AG04450 (cell line): ENCODE results near the gene CLEC10A. TPM values are rescaled to one million over a fixed set of nuclear protein-coding genes. Genes with fewer than 3 reads are reported as not detected.

ENCODE experiments used
- CTCF ChIA-PET: fragments of 300-600, 350-600 bp; formaldehyde crosslinking; extraction: SDS; loops from one replicate; lab custom pipeline; 2022; ENCODE audit warnings: antibody characterized with exemption, inconsistent platforms; lab: Charles Lee
- POLR2A ChIA-PET: fragments of 350-600 bp; formaldehyde crosslinking; extraction: SDS; loops from one replicate; lab custom pipeline; 2021; ENCODE audit warnings: antibody characterized with exemption, inconsistent platforms; lab: Yijun Ruan, JAX
- DNase-seq: peaks from one replicate; pipeline ENCODE4 v3.0.0-alpha.2; 2011; ENCODE audit warnings: low read depth, low spot score
- H3K27ac ChIP-seq: one replicate; pipeline ENCODE4 v1.5.1; 2012; ENCODE audit warnings: low read depth, low read length, control low read depth
- H3K27me3 ChIP-seq: one replicate; pipeline ENCODE4 v1.6.0; 2012; ENCODE audit warnings: low read length; ENCODE audit not compliant: control insufficient read depth, insufficient read depth
- H3K4me3 ChIP-seq: 2 replicates; pipeline ENCODE4 v1.5.1; 2011; ENCODE audit warnings: mild to moderate bottlenecking, low read depth, low read length, control low read depth
- H3K9me3 ChIP-seq: 2 replicates; pipeline ENCODE4 v1.5.1; 2012; ENCODE audit warnings: low read length; ENCODE audit not compliant: control insufficient read depth, insufficient read depth
- CTCF ChIP-seq: IDR thresholded peaks from 2 replicates; pipeline ENCODE4 v1.5.1; 2011; ENCODE audit warnings: low read depth, low read length, control low read depth, inconsistent platforms
- polyA plus RNA-seq: library from polyadenylated mRNA; depleted of rRNA; stranded (reverse); fragments of >200 nt; gene quantifications from 2 replicates; pipeline ENCODE4 v1.2.3, GENCODE V29; 2011

CLEC10A gene
- polyA plus RNA-seq, 1 experiment = not detected

GRCh38 chr17:7043497-7044198, 36.4 kb downstream of the CLEC10A start, which contains the start of gene SLC16A11:
SLC16A11 (minus strand) TSS chr17:7044092; CDS start chr17:7043513, 579 bp downstream.
- DNase-seq = no peak
- Histone ChIP-seq H3K27ac (no peak within 1 kb of the TSS), H3K4me3 (peak within 1 kb of the TSS; percentile 41), H3K9me3 (no peaks in the 10 kb centered on the region; the same call in 1 of the 2 replicates), H3K27me3 (peaks cover 34% of the 10 kb centered on the region)
- CTCF ChIA-PET = interaction anchor here (0.9 to 3.2 kb wide), 2 partner anchors 171 to 253 kb away, joined by 3 to 20 read pairs; no protein-coding TSS in a partner anchor
- TF ChIP-seq CTCF = no peak
- POLR2A ChIA-PET = interaction anchor here (0.7 kb wide), 1 partner anchor 89 kb away, joined by 3 read pairs; no protein-coding TSS in a partner anchor

GRCh38 chr17:7043182-7043496, 36.9 kb downstream of the CLEC10A start:
- no peak for DNase-seq

GRCh38 chr17:7042501-7043181, 37.4 kb downstream of the CLEC10A start:
- Histone ChIP-seq H3K4me3 (no peak overlapping the region), H3K27ac (no peak overlapping the region), H3K9me3 (no peaks in the 10 kb centered on the region; the same call in 1 of the 2 replicates), H3K27me3 (peaks cover 34% of the 10 kb centered on the region)
- no peak for DNase-seq
- ChIA-PET CTCF (interaction anchor here (1.2 kb wide), 1 partner anchor 94 kb away, joined by 3 read pairs; no protein-coding TSS in a partner anchor), POLR2A (interaction anchor here (0.6 kb wide), 1 partner anchor 842 kb away, joined by 3 read pairs; no protein-coding TSS in a partner anchor)
- no peak for TF ChIP-seq CTCF

More at GRCh38 chr17:7043182-7043496, 36.9 kb downstream of the CLEC10A start:
- ChIA-PET CTCF (no interaction called here), POLR2A (interaction anchor here (0.7 kb wide), 1 partner anchor 89 kb away, joined by 3 read pairs; no protein-coding TSS in a partner anchor)
- Histone ChIP-seq H3K27ac (no peak overlapping the region), H3K27me3 (peaks cover 34% of the 10 kb centered on the region), H3K4me3 (peak overlapping the region; percentile 41; the same call in 1 of the 2 replicates), H3K9me3 (no peaks in the 10 kb centered on the region; the same call in 1 of the 2 replicates)
- TF ChIP-seq CTCF = no peak

- ChIA-PET POLR2A (interaction anchor here (0.6 kb wide), 1 partner anchor 843 kb away, joined by 3 read pairs; no protein-coding TSS in a partner anchor), CTCF (interaction anchor here (0.9 to 1.2 kb wide), 3 partner anchors 92 to 136 kb away, joined by 3 read pairs; no protein-coding TSS in a partner anchor)
- no peak for TF ChIP-seq CTCF
- Histone ChIP-seq H3K27me3 (peaks cover 32% of the 10 kb centered on the region), H3K9me3 (no peaks in the 10 kb centered on the region; the same call in 1 of the 2 replicates), H3K4me3 (no peak overlapping the region), H3K27ac (no peak overlapping the region)
- no peak for DNase-seq
Observed at GRCh38 chr17:7041607-7042500, 38.2 kb downstream of the CLEC10A start.
